ENCODE measurements around the gene MCM9.

MCM9 gene

GRCh38 chr6:118905084-118905483, 29.9 kb downstream of the MCM9 start:
- no peak for DNase-seq (ENCODE audit: low read depth)
- TF ChIP-seq CTCF (IDR thresholded peaks at IDR 0.05; ENCODE audit: insufficient read depth, low read depth, low read length, missing control alignments): no peak
- H3K4me3 ChIP-seq (ENCODE audit: low read length): no peak overlapping the region

GRCh38 chr6:118903691-118904090, 31.3 kb downstream of the MCM9 start:
- TF ChIP-seq CTCF (IDR thresholded peaks at IDR 0.05; ENCODE audit: insufficient read depth, low read depth, low read length, missing control alignments): no peak
- DNase-seq (ENCODE audit: low read depth): no peak
- no peak overlapping the region for H3K4me3 ChIP-seq (ENCODE audit: low read length)

- no peak for TF ChIP-seq CTCF (IDR thresholded peaks at IDR 0.05; ENCODE audit: insufficient read depth, low read depth, low read length, missing control alignments)
- no peak overlapping the region for H3K4me3 ChIP-seq (ENCODE audit: low read length)
- no peak for DNase-seq (ENCODE audit: low read depth)
Measured at GRCh38 chr6:118903138-118903537, 31.8 kb downstream of the MCM9 start.

GRCh38 chr6:118902726-118903125, 32.2 kb downstream of the MCM9 start:
- no peak overlapping the region for H3K4me3 ChIP-seq (ENCODE audit: low read length)
- DNase-seq (ENCODE audit: low read depth): peak; percentile 34
- TF ChIP-seq CTCF (IDR thresholded peaks at IDR 0.05; ENCODE audit: insufficient read depth, low read depth, low read length, missing control alignments): no peak

GRCh38 chr6:118899948-118900347, 35.0 kb downstream of the MCM9 start:
- DNase-seq (ENCODE audit: low read depth): no peak
- no peak for TF ChIP-seq CTCF (IDR thresholded peaks at IDR 0.05; ENCODE audit: insufficient read depth, low read depth, low read length, missing control alignments)
- H3K4me3 ChIP-seq (ENCODE audit: low read length): no peak overlapping the region

GRCh38 chr6:118897386-118897785, 37.6 kb downstream of the MCM9 start:
- no peak for DNase-seq (ENCODE audit: low read depth)

More at GRCh38 chr6:118897386-118897785, 37.6 kb downstream of the MCM9 start:
- no peak for TF ChIP-seq CTCF (IDR thresholded peaks at IDR 0.05; ENCODE audit: insufficient read depth, low read depth, low read length, missing control alignments)
- no peak overlapping the region for H3K4me3 ChIP-seq (ENCODE audit: low read length)

Measured in epithelial cell of esophagus (primary cell).